GM19035 (cell line): ENCODE data around the gene VIPR1.
"Not testable (repeated sequence)": the region's sequence is repeated elsewhere in the genome, so short reads cannot be mapped to it uniquely, and the experiment has no call there.

ENCODE experiments used
- ATAC-seq: cut with Tn5 transposase; IDR thresholded peaks from one replicate; pipeline ENCODE4 v1.9.1; 2021; ENCODE audit not compliant: unreplicated experiment

Gene VIPR1

DNA sequence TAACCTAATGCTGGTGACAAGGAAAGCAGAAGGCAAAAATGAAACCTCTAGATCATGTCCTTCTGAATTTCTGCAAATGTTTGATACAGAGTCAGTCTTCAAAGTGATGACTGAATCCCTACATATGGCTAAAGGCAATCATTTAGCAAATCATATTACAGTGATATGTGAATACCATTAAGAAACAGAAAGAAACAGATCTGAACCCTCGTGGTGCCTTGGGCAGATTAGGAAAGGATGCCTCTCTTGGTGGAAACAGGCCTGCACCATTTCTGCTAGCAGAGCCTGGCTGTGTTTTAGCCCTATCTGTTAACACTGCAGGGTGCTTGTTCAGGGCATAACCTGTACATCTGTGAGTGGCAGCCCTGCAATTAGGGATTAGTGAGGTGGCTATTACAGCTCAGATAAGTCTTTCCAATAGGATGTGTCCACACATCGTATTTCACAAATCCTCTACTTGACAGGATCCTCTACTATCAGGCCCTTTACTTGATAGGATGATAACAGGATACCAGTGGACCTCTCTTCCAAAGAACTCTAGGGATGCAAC, 67.2 kb downstream of the VIPR1 start:
- ATAC-seq: no peak

- ATAC-seq: no peak
Observed at GRCh38 chr3:42572278-42572677, 69.8 kb downstream of the VIPR1 start.

- no peak for ATAC-seq
Observed at GRCh38 chr3:42575137-42575741, 72.8 kb downstream of the VIPR1 start.

DNA sequence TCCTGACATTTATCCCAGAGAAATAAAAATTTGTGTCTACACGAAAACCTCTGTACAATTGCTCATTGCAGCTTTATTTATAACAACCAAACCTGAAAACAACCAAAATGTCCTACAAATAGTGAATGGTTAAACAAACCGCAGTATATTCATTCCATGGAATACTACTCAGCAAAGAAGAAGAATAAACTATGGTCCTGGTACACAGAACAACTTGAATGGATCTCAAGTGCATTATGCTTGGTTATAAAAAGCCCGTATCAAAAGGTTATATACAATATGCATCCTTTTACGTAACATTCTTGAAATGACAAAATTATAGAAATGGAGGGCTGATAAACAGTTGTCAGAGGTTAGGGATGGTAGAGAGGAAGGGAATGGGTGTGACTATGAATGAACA, 75.6 kb downstream of the VIPR1 start:
- no peak for ATAC-seq

DNA sequence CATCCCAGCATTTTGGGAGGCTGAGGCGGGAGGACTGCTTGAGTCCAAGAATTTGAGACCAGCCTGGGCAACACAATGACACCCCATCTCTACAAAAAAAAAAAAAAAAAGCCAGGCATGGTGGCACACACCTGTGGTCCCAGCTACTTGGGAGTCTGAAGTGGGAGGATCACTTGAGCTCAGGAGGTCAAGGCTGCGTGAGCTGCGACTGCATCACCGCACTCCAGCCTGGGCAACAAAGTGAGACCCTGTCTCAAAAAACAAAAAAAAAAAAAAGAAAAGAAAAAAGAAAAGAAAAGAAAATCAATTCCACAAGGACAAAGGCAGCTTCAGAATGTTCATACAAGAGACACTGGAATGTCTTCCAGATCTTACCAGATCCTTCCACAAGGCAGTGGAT, 76.9 kb downstream of the VIPR1 start:
- ATAC-seq: not testable (repeated sequence)

DNA sequence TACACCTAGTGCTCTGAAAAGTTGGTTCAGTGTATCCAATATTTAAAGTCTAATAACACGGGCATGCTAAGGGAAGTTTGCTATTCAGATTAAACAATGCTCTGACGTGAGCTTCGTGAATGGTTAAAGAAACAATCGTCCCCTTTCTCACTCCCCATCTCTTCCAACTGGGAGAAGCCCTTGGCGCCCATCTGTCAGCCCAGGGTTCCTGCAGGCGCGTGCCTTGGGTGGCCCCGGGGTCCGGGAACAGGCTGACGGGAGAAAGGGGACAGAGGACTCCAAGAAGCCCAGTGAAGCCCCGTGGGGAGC, 78.9 kb downstream of the VIPR1 start:
- ATAC-seq: no peak

DNA sequence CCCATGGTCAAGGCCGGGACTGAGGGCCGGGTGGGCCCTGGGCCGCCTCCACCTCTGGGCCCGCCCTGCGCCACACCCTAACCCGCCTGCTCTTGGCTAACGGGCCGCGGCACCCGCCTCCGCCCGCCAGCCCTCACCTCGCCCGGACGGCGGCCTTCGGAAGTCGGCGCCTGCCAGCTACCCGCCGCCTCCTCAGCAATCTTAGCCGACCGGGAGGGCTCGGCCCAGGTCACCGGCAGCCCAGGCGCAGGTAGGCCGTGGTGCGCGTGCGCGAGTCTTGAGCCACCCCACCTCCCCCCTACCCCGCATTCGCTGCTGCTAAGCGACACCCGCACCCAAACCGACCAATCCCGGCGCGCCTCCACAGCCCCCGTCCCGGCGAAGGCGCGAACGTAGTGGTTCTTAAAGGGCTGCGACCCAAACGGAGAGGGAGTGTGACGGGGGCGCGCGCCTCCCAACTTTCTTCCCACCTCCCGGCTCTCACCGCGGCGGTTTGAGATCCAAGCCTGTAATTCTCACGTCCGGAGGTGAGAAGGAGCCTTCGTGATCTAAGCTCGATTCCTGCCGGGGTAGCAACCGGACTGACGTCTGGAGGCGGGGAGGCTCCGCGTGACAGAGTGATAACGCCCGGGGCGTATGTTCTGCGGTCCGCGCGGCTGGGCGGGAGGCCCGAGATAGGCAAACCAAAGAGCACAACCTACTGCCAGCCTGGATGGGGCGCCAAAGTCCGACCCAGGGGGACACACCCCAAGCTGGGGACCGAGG, 79.4 kb downstream of the VIPR1 start, which contains the start of gene SEC22C:
SEC22C (minus strand) TSS at position 259 of the 765 bp plus-strand sequence. CDS start 12,921 bp downstream, outside the sequence.
- peak; percentile 94 for ATAC-seq

- no peak for ATAC-seq
Observed at GRCh38 chr3:42582474-42583070, 80.1 kb downstream of the VIPR1 start.
